ENCODE data around the gene SLC25A41.
A peak's percentile ranks its signal among the peaks of the same experiment; 100 is the strongest.

SLC25A41 gene

GRCh38 chr19:6425732-6426620 is 7.6 kb downstream of the SLC25A41 start:
- DNase-seq = peak in 1 of 2 experiments; percentile 29

GRCh38 chr19:6424939-6425731 is 8.4 kb downstream of the SLC25A41 start:
- peak; percentile 98 to 99 for DNase-seq

GRCh38 chr19:6424195-6424938 is 9.2 kb downstream of the SLC25A41 start, which contains the start of gene KHSRP:
KHSRP (minus strand) TSS chr19:6424811; CDS start chr19:6424701, 110 bp downstream.
- peak in 1 of 2 experiments; percentile 51 for DNase-seq

- DNase-seq = peak; percentile 65 to 67
These were observed 9.9 kb downstream of the SLC25A41 start for GRCh38 chr19:6423499-6424194.

- no peak for DNase-seq
These were observed 12.2 kb downstream of the SLC25A41 start for GRCh38 chr19:6421075-6422014.

DNA sequence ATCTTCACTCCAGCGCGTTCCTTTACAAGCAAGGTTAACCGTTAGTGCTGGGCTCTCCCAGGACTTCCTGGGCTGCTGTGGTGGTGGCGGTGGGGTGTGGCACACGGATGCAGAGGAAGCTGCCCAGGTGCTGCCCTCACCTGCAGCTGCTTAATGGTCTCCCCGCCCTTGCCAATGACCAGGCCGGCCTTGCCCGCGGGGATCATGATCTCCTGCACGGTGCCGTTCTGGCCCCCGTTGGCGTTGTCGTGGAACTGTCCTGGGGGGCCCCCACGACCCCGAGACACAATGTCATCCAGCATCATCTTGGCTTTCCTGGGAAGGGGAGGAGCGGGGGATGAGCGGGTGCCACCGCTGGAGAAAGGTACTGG is 15.0 kb downstream of the SLC25A41 start:
- DNase-seq = no peak

GRCh38 chr19:6417713-6418561 is 15.6 kb downstream of the SLC25A41 start:
- DNase-seq = no peak

DNA sequence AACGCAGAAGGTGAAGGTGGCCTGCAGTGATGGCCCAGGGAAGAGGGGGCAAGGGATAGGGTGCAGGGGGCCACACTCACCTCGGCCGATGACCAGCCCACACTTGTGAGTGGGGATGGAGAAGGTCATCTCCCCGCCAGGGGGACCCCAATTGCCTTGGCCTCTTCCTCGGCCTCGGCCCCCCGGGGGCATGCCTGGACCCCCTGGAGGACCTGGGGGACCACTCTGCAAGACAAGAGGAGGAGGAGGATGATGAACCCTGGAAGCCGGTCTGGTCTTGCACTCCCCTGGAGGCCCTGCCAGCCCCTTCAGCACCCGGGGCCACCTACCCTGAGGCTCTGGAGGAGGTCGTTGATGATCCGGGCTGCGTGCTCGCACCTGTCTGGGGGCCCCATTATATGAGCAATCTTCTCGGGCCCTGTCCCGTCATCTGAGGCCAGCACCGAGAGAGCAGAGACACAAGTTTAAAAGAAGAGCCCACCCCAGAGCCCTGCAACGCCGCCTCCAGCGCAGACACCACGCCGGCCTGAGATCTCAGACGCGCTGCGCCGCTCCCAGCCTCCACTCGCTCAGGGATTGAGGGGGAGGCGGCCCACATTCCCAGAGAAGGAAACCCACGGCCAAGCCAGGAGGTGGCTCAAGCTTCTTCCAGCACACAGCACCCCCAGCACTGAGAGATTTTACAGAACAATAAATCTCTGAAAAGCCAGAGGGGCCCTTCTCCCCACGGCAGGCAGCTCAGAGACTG is 16.7 kb downstream of the SLC25A41 start:
- no peak for DNase-seq

- no peak for DNase-seq
These were observed 17.9 kb downstream of the SLC25A41 start for GRCh38 chr19:6415591-6416190.

GRCh38 chr19:6414793-6415590 is 18.6 kb downstream of the SLC25A41 start:
- no peak for DNase-seq

DNA sequence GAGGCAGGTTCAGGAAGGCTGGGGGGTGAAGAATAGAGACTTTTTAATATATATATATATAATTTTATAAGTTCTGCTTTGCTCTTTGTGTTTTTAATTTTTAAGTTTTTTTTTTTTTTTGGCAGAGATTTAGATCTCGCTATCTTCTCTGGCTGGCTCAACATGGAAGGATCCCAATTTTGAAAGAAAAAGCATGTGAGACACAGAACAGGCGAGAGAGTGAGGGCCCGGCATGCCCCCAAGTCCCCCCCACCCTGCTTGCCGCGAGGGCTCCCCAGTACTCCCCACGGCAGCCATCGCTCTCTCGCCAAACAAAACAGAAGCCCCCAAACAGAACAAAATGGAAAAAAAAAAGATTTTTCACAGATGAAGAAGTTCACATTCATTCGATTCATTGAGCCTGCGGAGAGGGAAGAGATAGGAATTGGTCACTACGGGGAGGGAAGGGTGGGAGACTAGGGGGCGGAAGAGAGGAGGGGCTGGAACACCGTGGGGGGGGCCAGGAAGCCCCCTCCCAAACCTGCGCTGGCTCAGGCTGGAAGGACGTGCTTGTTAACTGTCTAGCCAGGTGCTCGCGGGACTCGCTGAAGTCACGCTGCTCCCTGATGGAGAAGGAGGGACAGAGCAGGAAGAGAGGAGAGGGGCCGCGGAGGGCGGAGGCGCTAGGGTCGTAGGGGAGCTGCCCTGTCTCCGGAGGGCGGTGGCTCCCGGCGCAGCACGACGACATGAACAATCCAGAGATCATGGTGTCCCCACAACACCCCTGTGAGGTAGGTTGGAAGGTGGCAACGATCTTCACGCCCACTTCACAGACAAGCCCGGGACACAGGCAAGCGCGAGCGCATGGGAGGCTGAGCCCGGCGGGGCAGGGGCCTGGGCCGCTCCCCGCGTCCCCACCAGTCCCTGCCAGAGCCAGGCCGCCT is 19.6 kb downstream of the SLC25A41 start:
- DNase-seq = no peak

- DNase-seq = no peak
These were observed 20.3 kb downstream of the SLC25A41 start for GRCh38 chr19:6413291-6413690.

DNA sequence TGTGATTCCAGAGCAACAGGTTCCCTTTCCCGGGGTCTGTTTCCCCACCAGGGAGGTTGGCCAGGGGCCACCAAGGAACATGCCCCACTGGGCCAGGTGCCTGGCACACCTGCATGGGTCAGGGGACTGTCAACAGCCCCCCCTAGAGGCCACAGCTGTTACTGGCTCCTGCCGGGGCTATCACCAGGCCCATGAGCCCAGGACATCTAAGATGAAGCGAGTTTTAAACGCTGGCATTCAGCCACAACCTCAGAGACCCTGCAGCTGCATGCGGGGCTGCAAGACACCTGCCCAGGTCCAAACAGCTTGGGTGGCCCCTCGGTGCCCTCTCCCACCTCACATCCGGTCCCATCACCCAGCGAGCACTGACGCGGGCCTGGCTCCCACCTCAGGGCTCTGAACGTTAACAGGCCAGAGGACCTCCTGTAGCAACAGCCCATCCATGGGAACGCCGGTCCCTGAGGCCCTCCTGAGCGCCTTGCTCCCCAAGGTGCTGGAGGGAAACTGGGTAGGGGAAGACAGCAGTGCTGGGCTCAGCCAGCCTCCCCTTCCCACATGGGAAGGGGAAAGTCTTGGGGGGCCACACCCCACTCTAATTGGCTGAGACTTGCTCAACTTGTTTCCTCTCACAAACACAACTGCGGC is 21.0 kb downstream of the SLC25A41 start:
- peak; percentile 73 to 79 for DNase-seq

DNA sequence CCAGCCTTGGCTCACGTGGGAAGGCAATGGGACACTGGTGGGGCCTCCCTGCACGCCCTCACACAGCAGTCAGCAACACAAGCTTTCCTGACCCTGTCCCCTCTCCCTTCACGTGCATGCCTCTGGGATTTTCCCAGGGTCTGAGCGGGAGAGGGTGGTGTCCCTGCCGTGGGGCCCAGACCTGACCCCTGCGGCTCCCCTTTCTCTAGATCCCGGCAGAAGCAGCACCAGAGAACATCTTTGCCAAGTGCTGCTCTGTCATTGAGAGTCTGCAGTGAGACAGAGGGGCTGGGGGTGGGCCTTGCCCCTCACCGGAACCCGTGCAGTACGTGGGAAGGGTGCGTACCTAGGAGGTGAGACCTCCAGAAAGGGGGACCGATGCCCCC is 21.5 kb downstream of the SLC25A41 start:
- DNase-seq = peak in 1 of 2 experiments; percentile 39

GRCh38 chr19:6409346-6409745 is 24.2 kb downstream of the SLC25A41 start:
- no peak for DNase-seq

DNA sequence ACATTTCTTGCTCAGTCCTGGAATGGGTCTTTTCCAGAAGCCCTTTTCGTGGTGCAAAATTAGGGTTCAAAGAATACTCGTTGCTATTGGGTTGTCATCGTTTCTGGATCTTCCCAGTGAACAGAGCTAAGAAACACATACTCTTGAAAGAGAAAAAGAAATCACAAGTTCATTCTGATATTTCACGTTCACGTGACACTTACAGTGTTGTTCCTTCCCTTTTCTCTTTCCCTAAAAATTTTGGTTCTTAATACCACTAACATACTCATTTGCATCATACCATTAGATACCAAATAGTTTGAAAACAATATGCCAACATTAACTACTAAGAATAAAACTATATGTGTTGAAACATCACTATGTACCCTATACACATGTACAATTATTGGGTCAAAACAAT is 27.2 kb downstream of the SLC25A41 start:
- no peak for DNase-seq
